ENCODE results near the gene ETDB.
A peak's percentile ranks its signal among the peaks of the same experiment; 100 is the strongest.
"Not testable (repeated sequence)": the region's sequence is repeated elsewhere in the genome, so short reads cannot be mapped to it uniquely, and the experiment has no call there.

Gene ETDB

DNA sequence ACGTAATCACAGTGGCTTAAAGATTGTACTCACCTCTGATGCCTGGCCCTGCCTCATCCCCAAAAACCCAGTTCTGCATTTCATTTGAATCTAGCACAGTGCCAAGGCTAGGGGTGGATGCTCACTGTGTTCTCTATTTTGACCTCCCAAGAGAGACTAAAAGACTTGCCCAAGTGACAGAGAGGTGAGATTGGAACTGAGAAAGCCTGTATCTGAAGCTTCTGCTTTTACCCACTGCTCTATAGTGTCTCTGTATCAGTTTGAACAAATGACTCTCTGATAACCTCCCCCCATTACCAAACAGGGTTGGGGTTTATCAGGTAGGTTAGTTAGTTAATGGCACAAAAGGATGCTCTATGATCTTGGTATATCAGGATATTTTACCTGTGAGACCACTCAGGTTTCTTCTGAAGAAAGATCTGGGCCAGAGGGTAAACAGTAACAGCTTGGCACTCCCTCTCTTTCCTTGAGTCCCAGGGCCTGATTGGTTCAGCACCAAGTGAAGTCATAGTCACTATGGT lies at the start of gene ETDB:
TSS of gene ETDB (minus strand) at position 471 of the 521 bp plus-strand sequence. CDS start 1,265 bp downstream, outside the sequence.
- H3K4me3 ChIP-seq (ENCODE audit: low read depth, low read length); DNase-seq (ENCODE audit: low read depth): not testable (repeated sequence)

DNA sequence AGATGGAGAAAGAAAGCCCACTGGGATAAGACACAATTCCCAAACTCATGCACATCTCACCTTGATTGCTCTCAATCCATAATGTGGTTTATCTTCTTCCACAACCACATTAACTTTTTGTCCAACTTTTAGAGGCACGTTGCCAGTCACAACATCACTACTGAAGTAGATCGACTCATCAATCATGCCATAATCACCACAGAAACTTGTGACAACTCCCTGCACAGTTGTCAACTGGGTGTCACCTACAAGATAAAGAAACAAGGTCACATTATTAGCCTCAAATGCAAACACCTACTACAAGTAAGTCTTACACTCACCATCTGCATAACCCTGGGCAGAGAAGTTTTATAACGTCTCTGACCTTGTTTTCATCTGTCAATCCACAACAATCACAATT lies 49.2 kb upstream of the ETDB start:
- not testable (repeated sequence) for DNase-seq (ENCODE audit: low read depth); H3K4me3 ChIP-seq (ENCODE audit: low read depth, low read length)

DNA sequence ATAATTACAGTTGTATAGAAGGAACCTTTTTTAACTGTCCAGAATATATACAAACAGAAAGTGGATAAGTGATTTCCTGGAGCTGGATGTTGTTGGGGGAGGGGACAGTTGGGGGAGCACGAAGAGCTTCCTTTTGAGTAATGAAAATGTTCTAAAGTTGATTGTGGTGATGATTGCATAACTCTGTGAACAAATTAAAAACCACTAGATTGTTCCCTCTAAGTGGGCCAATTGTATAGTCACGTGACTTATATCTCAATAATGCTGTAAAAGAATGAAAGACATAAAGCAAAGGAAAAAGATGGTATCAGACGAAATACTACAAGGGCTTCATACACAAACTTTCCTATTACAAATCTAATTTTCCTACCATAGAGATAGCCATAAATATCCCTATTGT lies 48.2 kb upstream of the ETDB start:
- DNase-seq (ENCODE audit: low read depth), result peak; percentile 42

DNA sequence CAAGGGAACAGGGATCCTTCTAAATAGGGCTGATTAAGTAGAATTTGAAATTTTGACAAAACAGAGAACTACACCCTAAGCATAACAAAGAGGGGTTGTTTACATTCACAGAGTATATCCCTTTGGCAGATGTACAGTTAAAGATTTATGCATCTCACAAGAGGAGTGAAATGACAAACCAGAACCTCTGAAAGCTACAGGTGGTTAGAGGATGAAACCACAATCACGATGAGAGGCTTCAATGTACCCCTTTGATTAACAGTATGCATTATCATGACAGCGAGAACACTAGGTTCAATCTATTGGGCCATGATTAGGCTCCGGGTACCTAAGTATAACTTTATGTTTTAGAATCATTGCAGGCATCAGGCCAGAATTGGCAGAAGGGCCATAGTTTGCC lies 34.4 kb upstream of the ETDB start:
- not testable (repeated sequence) for DNase-seq (ENCODE audit: low read depth); H3K4me3 ChIP-seq (ENCODE audit: low read depth, low read length)

More for the DNA sequence above, 48.2 kb upstream of the ETDB start:
- no peak overlapping the region for H3K4me3 ChIP-seq (ENCODE audit: low read depth, low read length)
- TF ChIP-seq POLR2A (IDR thresholded peaks at IDR 0.05; ENCODE audit: extremely low read depth, insufficient read length), result no peak
- no peak for TF ChIP-seq MYC (IDR thresholded peaks at IDR 0.05; ENCODE audit: low read depth, low read length)
- no peak for TF ChIP-seq MAX (IDR thresholded peaks at IDR 0.05; ENCODE audit: low read depth, low read length)
- TF ChIP-seq, protein P1, sequence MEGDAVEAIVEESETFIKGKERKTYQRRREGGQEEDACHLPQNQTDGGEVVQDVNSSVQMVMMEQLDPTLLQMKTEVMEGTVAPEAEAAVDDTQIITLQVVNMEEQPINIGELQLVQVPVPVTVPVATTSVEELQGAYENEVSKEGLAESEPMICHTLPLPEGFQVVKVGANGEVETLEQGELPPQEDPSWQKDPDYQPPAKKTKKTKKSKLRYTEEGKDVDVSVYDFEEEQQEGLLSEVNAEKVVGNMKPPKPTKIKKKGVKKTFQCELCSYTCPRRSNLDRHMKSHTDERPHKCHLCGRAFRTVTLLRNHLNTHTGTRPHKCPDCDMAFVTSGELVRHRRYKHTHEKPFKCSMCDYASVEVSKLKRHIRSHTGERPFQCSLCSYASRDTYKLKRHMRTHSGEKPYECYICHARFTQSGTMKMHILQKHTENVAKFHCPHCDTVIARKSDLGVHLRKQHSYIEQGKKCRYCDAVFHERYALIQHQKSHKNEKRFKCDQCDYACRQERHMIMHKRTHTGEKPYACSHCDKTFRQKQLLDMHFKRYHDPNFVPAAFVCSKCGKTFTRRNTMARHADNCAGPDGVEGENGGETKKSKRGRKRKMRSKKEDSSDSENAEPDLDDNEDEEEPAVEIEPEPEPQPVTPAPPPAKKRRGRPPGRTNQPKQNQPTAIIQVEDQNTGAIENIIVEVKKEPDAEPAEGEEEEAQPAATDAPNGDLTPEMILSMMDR (IDR thresholded peaks at IDR 0.05; ENCODE audit: low read depth, low read length), result no peak

DNA sequence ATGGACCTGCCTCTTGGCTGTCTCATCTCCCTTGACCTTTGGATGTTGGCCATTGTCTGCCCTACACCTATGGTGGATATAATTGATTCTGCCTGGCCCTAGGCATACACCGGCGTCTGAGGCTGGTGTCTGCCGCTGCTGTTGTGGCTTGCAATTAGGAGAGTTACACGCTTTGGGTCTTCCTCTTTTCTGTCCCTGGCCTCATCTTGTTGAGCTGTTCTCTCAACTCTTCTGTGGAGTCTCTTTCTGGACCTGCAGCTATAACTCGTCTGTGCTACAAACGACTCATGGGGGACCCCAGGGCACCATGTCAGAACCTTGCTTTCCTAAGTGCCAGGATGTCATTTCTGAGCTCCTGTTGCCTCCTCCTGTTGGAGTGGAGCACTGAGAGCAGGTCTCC lies 5.8 kb upstream of the ETDB start:
- not testable (repeated sequence) for DNase-seq (ENCODE audit: low read depth); H3K4me3 ChIP-seq (ENCODE audit: low read depth, low read length)

DNA sequence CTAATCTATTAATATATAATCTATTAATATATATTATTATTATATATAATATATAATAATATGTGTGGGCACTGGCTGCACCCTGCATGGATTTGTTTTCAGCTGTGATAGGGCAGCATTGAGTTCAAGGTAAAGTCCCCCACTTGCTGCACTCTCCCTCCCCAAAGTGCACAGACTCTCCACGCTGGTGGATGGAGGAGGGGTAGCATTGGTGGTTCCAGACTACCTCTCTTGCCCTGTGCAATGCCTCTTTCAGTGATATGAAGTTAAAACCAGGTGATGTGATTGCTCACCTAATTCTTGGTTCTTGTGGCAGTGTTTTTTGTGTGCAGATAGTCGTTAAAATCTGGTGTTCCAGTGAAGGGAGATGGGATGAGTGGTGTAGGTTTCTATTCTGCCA lies 4.3 kb downstream of the ETDB start:
- DNase-seq (ENCODE audit: low read depth); H3K4me3 ChIP-seq (ENCODE audit: low read depth, low read length): not testable (repeated sequence)

DNA sequence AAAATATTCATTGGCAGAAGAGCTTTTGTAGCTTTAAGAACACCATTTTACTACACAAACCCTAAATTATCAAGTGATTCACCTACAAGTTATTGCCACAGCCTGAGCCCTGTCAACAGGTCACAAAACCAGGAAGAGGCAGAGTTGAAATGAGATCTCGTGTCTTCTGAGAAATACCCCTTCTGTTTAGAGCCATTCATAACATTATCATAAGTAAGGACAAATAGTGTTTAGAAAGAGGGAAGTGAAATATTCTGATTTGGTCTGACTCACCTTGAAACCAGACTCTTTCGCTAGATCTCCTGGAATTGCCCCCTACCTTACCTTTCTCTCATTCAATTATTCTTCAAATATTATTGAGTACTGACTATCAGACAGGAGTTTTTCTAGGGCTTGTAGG lies 5.9 kb downstream of the ETDB start:
- no peak overlapping the region for H3K4me3 ChIP-seq (ENCODE audit: low read depth, low read length)
- TF ChIP-seq MAX (IDR thresholded peaks at IDR 0.05; ENCODE audit: low read depth, low read length), result no peak
- TF ChIP-seq MYC (IDR thresholded peaks at IDR 0.05; ENCODE audit: low read depth, low read length), result no peak
- no peak for TF ChIP-seq POLR2A (IDR thresholded peaks at IDR 0.05; ENCODE audit: extremely low read depth, insufficient read length)
- TF ChIP-seq, protein P1 (IDR thresholded peaks at IDR 0.05; ENCODE audit: low read depth, low read length), result no peak
- no peak for DNase-seq (ENCODE audit: low read depth)

DNA sequence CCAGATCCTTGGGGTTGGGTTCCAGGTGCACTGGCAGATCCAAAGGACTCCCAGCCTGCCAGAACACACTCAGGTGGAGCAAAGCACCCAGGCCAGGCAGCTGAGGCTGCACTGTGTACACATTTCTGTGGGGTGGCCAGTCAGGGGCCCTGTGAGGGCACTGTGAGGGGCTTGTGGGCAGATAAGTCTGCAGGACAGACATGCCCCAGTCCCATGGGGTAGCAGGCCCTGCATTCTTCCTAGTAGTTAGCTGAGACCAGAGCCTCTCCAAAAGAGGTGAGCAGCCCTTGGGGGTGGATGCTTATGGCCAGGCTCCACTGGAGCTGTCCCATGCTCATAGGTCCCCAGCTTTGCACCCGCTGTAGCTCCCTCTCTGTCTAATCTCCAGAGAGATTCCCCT lies 7.6 kb downstream of the ETDB start:
- TF ChIP-seq MAX (IDR thresholded peaks at IDR 0.05; ENCODE audit: low read depth, low read length) (no peak), POLR2A (IDR thresholded peaks at IDR 0.05; ENCODE audit: extremely low read depth, insufficient read length) (no peak), MYC (IDR thresholded peaks at IDR 0.05; ENCODE audit: low read depth, low read length) (no peak)
- TF ChIP-seq, protein P1 (IDR thresholded peaks at IDR 0.05; ENCODE audit: low read depth, low read length), result no peak
- no peak overlapping the region for H3K4me3 ChIP-seq (ENCODE audit: low read depth, low read length)
- DNase-seq (ENCODE audit: low read depth), result no peak

DNA sequence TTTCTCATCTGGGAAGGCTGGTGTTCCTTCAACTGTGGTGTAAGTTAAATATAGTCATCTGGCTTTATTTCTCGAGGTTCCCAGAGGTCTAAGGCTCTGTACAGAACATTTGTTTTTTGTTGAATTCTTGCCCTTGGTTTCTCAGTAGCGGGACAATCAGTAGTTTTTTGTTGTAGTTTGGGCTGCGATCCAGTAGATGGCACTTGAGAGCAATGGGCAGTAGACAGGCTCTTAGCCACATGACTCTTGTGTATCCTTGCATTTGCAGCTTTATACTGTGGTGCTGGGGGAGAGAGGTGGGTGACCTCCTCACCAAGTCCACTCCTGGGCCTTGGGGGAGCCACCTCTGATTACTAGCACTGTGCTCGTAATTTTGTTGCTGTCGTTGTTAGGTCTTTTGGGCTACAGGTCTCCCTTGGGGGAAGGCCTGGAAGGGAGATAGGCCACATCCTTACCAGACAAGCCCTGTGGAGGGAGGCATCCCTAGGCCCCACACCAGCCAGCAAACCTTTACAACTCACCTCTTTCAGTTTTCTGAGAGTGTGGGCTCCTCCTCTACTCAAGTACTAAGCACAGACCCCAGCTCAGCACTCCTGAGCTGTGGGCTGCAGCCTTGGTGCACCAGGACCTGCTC lies 8.1 kb downstream of the ETDB start:
- TF ChIP-seq, protein P1 (IDR thresholded peaks at IDR 0.05; ENCODE audit: low read depth, low read length), result peak; percentile 66
- TF ChIP-seq MAX (IDR thresholded peaks at IDR 0.05; ENCODE audit: low read depth, low read length), result no peak
- TF ChIP-seq POLR2A (IDR thresholded peaks at IDR 0.05; ENCODE audit: extremely low read depth, insufficient read length), result no peak
- TF ChIP-seq MYC (IDR thresholded peaks at IDR 0.05; ENCODE audit: low read depth, low read length), result no peak
- DNase-seq (ENCODE audit: low read depth), result peak; percentile 51
- H3K4me3 ChIP-seq (ENCODE audit: low read depth, low read length), result no peak overlapping the region

All from NB4 (cell line).